HG02970 (cell line): ENCODE data around the gene MFAP4.

Source experiments
- ATAC-seq: cut with Tn5 transposase; IDR thresholded peaks from one replicate; pipeline ENCODE4 v1.9.1; 2021; ENCODE audit warnings: mild to moderate bottlenecking, moderate library complexity, moderate number of reproducible peaks; ENCODE audit not compliant: unreplicated experiment, low FRiP score

The MFAP4 gene

DNA sequence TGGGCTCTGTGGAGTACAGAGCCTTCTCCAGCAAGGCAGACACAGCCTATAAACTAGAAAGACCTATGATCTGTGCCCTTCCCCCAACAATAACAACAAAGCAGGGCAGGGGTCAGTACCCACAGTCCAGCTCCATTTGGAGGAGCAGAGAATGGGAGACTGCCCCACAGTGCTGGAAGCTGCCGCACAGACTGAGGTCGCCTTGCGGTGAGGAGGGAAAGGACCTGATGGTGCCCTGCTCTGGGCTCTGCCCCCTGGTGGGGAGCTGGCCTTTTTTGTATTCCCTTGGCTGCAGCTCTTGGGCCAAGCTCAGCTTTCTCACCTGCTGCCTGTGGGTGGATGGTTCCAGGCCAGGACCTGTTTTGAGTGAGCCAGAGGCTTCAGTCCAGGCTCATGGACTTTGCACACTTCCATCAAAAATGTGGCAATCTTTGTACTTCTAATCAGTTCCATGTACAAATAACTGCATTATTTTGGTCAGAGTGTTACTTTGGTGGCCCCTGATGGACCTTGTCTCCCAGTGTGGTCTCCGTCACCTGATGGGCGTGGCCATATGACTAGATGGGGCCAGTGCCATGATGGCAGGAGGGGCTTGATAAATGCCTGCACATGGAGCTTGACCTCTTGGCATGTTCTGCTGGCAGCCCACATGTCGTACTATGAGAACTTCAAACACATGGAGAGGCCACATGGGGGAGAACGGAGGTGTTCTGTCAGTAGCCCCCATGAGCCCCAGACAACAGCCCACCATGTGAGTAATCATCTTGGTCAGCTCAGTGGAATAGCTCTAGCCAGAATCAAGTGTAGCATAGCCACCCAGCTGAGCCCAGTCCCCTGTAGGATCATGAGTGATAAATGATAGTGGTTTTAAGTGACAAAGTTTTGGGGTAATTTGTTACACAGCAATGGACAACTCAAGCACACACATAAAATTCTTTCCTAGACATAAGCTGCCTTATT lies 48.7 kb downstream of the MFAP4 start:
- ATAC-seq, result no peak

DNA sequence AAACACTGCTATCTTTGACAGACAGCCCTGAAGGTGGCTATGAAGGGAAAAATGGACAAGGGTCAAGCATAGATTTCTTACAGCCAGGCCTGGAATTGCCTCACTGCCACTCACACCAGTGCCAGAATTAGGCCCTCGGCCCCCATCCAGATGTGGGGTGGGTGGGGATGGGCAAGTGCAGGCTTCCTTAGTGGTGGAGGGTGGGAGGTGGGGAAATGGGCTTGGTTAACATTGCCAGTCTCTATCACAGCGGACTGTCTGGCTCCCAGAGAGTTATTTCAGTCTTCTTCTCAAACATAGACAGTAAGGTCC lies 49.3 kb downstream of the MFAP4 start:
- no peak for ATAC-seq

DNA sequence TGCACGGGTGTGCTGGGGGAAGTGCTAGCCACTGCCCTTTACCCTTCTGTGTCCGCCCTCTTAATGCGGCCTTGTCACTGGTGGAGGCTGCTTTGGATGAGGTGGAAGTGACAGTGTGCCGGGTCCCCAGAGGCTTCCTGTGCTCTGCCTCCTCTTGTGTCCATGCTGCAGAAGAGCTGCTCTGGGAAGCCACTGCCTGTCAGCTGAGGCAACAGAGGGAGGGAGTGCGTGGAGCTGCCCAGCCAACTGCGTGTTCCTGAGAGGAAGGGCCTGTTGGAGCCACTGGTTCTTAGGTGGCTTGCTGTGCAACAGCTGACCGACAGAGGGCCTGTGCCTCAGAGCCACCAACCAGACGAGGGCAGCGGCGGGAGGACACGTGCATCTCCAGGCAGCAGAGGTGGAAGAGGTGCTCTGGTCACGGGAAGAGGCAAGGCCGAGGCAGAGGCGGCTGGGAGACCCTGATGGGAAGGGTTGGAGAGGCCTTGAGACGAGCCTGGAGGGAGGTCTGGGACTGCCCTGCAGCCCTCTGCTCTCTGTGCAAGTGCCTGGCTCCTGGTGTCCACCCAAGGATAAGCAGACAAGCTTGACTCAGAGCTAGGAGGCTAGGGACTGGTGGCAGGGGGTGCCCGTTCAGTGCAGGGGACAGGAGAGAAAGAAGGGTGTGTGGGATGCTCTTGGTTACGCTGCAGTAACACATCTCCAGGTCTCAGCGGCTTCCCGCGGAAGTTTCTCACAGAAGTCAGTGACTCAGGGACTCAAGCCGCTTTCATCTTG lies 49.9 kb downstream of the MFAP4 start:
- ATAC-seq, result no peak

DNA sequence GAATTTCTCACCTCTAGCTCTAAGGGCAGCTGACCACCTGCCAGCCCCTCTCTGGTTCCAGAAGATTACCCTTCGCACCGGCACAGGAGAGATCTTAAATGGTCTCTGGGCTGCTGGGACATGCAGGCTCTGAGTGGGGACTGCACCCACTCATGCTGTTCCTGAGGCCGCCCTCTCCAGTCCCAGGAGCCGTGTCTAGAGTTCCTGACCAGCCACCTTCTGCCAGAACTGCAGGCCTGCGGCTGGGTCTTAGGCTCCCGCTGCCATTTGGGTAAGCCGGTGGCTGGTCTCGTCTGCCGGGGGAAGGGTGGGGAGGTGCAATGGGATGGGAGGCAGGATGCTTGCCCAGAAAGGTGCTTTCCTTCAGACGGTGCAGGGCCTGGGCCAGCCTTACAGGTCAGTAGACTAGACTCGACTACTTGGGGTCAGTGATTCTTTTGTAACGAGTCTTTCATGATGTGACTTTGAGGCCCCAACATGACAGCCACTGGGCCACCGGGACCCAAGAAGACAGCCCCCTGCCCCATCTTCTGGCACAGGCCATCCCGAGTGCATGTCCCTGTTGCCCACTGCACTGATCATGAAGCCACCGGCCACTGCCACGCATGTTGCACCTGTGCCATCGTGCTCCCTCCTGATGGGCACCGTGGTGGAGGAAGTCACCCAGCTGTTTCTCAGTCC lies 50.9 kb downstream of the MFAP4 start:
- no peak for ATAC-seq

DNA sequence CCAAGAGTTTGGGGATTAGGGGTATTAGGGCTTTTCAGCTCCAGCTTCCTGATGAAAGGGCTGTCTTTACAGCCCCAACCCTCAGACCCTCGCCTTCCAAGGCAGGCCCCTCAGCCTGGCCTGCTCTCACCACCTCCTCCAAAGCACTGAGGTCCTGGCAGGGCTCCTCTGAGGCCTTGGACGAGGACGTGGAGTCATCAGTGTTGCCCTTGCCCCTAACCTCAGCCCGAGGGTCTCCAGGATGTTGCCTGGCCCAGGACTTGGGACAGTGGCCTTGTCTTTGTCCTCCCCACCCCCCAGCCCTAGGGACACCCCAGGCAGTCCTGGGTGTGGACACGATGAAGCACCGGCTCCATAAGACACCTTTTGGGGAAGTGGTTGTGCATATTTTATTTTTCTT lies 52.7 kb downstream of the MFAP4 start:
- no peak for ATAC-seq

DNA sequence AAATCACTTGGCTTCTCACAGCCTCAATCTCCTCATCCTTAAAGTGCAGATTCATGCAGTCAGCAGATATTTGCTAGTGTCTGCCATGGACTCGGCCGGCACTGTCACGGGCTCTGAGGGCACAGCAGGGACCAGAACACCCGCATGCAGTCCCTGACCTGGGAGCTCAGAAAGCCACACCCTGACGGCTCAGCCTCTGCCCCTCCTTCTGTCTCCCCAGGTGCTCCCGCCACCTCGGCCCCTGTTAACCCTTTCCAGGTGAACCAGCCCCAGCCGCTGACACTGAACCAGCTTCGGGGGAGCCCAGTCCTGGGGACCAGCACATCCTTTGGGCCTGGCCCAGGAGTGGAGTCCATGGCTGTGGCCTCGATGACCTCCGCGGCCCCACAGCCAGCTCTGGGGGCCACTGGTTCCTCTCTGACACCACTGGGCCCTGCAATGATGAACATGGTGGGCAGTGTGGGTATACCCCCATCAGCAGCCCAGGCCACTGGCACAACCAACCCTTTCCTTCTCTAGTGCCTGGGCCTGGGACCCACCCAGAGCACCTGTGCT lies 53.2 kb downstream of the MFAP4 start:
- ATAC-seq, result no peak
